Activated CD8-positive, alpha-beta memory T cell treated with anti-CD3 and anti-CD28 coated beads for 36 hours (primary cell): ENCODE data around the gene ABHD16B. TPM values are rescaled to one million over a fixed set of nuclear protein-coding genes. Genes with fewer than 3 reads are reported as not detected.
"Not testable (repeated sequence)": the region's sequence is repeated elsewhere in the genome, so short reads cannot be mapped to it uniquely, and the experiment has no call there.

ENCODE experiments used
- CTCF ChIA-PET: fragments of 350-600 bp; sonication (Branson Sonifier 250); formaldehyde crosslinking; loops from one replicate; lab custom pipeline; 2021; ENCODE audit warnings: antibody characterized with exemption; lab: Charles Lee
- POLR2A ChIA-PET: fragments of 350-600 bp; sonication (Branson Sonifier 250); formaldehyde crosslinking; loops from one replicate; lab custom pipeline; 2021; ENCODE audit warnings: antibody characterized with exemption; lab: Charles Lee
- total RNA-seq, 2 experiments: library from RNA; stranded (reverse); gene quantifications; one replicate each; pipeline ENCODE4 v1.2.3, GENCODE V29; 2021

Gene ABHD16B
- total RNA-seq, 2 experiments from 2014 or later, result 0.13 TPM; not detected in 1

DNA sequence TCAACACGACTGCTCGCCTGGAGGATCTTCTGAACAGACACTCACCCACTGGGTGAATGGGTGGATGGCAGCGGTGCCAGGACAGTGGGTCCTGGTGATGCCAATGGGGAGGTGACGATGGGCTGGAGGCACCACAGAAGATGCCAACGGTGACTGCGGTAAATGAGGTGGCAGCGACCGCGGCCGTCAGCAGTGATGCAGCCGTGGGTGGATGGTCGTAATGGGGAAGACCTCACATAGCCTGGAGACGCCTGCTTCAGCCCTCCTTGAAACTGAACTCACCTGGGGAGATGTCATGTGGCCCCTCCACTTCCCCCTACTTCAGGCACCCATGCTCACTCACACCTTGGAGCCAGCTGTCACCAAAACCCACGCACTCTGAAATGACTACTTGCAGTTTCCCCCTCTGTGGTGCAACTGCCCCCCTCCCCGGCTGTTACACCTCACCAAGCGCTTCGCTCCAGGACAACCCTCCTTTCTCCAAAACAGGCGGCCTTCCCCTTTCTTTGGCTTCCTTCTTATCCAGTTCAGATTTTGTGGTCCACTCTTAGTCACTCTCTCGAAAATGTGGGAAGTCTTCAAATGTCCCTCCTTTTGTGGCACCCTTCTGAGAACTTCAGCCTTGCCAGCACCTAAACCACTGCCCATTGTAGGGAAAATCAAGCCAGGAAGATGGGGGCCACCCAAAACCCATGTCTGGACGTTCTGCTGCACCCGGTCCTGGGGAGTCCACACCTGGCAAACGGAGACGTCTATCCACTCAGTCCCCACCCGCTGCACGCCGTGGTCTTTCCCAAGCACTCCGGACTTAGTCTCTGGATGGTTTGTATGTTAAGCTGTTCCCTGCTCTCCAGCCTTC lies 10.4 kb upstream of the ABHD16B start:
- POLR2A ChIA-PET, result no interaction called here
- CTCF ChIA-PET, result interaction anchor here (0.6 to 0.8 kb wide), 6 partner anchors 13 to 144 kb away, joined by 3 to 4 read pairs (median 4); partner anchors contain the start of genes ARFRP1 and ZGPAT

DNA sequence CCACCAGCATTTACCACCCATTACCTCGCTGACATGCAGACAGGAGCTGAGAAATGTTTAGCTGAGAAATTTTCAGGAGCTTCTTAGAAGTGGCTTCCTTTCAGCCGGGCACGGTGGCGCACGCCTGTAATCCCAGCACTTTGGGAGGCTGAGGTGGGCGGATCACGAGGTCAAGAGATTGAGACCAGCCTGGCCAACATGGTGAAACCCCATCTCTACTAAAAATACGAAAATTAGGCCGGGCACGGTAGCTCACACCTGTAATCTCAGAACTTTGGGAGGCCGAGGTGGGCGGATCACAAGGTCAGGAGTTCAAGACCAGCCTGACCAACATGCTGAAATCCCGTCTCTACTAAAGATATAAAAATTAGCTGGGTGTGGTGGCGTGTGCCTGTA lies 9.8 kb upstream of the ABHD16B start:
- POLR2A ChIA-PET, result not testable (repeated sequence)
- CTCF ChIA-PET, result interaction anchor here (0.6 to 0.8 kb wide), 6 partner anchors 12 to 144 kb away, joined by 3 to 4 read pairs (median 4); partner anchors contain the start of genes ARFRP1 and ZGPAT

DNA sequence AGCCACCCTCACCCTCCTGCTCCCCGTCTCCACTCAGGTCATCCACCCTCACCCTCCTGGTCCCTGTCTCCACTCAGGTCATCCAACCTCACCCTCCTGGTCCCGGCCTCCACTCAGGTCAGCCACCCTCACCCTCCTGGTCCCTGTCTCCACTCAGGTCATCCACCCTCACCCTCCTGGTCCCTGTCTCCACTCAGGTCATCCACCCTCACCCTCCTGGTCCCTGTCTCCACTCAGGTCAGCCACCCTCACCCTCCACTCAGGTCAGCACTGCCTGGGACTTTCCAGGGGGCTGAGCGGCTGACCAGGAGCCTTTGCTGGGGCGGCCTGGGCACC lies 7.6 kb upstream of the ABHD16B start:
- POLR2A ChIA-PET, CTCF ChIA-PET: not testable (repeated sequence)

- CTCF ChIA-PET, result no interaction called here
- POLR2A ChIA-PET, result interaction anchor here (0.6 kb wide), 1 partner anchor 224 kb away, joined by 5 read pairs; no protein-coding TSS in a partner anchor
These were observed 7.1 kb upstream of the ABHD16B start for GRCh38 chr20:63854069-63854765.

GRCh38 chr20:63854766-63855362 lies 6.4 kb upstream of the ABHD16B start:
- CTCF ChIA-PET, result interaction anchor here (0.6 kb wide), 1 partner anchor 94 kb away, joined by 3 read pairs; no protein-coding TSS in a partner anchor
- POLR2A ChIA-PET, result interaction anchor here (0.6 kb wide), 1 partner anchor 225 kb away, joined by 5 read pairs; no protein-coding TSS in a partner anchor

DNA sequence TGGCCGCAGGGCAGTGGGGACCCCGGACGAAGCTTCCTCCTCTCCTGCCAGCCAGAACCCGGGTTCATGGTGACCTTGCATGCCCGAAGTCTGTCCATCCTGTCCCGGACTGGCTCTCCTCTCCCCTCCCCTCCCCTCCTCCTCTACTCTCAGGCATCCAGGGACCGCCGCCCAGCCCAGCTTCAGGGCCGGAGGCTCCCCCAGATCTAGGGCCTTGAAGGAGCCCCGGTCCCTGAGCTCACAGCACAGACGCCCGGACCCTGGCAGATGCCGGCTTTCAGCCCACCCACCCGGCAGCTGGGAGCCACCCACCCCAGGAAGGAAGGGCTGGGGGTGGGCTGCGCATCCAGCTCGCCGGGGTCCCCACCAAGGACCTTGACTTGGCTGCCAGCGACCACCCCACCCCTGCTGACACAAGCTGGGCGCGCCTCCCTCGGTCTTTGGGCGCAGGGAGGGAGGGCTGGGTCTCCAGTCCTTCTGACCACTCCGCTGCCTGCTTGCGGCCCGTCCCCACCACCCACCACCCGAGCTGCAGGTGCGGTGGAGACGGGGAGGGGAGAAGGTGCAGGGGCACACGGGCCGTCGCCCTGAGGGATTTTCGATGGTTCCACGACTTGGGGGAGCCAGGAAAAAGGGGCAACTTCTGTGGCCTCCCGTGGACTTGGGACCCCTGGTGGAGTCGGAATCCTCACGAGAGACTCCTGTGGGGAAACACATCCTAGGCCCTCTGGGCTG lies 5.8 kb upstream of the ABHD16B start:
- POLR2A ChIA-PET, result no interaction called here
- CTCF ChIA-PET, result interaction anchor here (0.6 kb wide), 1 partner anchor 94 kb away, joined by 3 read pairs; no protein-coding TSS in a partner anchor

GRCh38 chr20:63856098-63856511 lies 5.2 kb upstream of the ABHD16B start:
- ChIA-PET POLR2A (no interaction called here), CTCF (no interaction called here)

DNA sequence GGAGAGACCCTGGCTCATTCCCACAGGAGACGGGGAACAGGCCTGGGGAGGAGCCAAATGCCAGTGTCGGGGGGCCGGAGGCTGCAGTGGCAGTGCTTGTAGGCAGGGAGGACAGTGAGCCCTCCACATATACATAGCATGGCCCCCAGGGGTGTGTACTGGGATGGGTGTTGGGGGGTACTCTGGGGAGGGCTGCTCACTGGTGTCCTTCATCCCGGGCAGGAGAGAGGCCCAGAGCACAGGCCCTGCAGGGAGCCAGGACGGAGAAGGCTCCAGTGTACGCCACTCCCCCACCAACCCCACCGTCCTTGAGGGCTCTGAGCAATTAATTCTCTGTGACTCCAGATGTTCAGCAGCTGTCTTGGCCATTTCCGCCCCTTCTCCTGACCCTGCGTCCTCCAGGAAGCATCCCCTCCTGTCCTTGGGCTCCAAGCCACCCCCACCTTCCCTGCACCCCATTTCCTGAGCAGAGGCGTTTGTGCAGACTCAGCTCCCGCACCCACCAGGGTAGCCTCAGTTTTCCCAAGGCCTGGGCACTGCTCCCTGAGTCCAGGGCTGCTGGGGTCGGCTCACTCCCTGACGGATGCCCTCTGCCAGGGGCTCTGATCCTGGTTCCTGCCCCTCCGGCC lies 3.4 kb upstream of the ABHD16B start:
- ChIA-PET CTCF (no interaction called here), POLR2A (no interaction called here)

GRCh38 chr20:63858393-63859165 lies 2.7 kb upstream of the ABHD16B start:
- ChIA-PET CTCF (no interaction called here), POLR2A (no interaction called here)

DNA sequence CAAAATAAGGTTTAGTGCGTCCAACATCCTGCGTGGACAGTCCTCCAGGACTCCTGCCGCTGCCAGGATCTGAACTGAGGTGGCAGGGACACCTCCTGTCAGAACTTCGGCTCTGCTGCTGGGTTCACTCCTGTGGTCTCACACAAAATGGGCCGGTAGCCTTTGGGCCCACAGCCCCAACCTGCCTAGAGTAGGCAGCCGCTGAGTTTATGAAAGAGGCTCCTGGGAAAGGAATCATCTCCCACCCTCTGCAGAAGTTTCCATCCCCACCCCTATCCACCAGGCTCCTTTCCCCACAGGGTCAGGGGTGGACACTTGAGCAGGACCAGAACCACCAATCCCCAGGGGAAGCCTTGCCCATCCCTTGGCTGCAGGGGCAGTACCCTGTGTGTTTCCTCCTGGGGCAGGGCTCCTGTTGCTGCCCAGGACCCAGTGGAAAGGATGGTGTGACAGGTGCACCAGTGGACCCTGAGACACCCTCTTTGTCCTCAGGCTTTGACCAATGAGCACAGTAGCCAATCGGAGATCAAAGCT lies 2.1 kb upstream of the ABHD16B start:
- ChIA-PET POLR2A (no interaction called here), CTCF (no interaction called here)

DNA sequence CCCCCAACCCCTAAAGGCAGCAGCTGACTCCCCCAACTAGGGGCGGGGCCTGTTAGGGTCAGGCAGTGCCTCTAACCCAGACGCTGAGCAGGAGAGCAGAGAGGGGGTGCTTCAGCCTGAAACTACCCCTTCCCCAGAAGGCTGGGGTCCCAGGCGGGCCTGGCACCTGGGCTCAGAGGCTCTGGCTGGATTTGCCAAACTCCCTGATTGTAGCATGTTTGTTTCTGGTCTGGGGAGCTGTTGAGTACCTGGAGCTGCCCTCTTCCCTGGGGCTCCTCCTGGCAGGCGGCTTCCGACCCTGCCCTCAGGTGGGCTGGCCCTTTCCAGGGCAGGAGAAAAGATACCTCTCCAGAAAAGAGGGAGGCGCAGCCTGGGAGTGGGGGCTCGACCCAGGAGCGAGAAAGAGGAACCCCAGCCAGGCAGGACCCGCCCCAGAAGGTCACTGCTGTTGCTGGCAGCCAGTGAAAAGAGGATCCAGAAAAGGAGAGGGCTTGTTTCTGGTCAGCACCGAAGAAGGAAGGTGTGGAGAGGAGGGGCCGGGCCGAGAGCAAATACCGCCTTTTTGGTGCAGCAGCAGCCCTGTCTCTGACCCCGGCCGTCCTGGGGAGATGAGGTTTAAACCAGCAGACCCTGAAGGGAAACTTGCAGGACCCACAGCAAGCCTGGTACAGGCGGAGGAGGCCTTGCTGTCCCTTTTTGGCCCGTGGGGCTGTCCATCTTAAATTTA lies 810 bp upstream of the ABHD16B start:
- POLR2A ChIA-PET, result no interaction called here

DNA sequence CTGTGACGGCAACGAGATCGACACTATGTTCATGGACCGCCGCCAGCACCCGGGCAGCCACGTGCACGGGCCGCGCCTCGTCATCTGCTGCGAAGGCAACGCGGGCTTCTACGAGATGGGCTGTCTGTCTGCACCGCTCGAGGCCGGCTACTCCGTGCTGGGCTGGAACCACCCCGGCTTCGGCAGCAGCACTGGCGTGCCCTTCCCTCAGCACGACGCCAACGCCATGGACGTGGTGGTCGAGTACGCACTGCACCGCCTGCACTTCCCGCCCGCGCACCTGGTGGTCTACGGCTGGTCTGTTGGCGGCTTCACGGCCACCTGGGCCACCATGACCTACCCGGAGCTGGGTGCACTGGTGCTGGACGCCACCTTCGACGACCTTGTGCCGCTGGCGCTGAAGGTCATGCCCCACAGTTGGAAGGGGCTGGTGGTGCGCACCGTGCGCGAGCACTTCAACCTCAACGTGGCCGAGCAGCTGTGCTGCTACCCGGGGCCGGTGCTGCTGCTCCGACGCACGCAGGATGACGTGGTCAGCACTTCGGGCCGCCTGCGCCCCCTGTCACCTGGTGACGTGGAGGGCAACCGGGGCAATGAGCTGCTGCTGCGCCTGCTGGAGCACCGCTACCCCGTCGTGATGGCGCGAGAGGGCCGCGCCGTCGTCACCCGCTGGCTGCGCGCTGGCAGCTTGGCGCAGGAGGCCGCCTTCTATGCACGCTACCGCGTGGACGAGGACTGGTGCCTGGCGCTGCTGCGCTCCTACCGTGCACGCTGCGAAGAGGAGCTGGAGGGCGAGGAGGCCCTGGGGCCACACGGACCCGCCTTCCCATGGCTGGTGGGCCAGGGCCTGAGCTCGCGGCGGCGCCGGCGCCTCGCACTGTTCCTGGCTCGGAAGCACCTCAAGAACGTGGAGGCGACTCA lies 943 bp downstream of the ABHD16B start:
- CTCF ChIA-PET, result no interaction called here
- POLR2A ChIA-PET, result no interaction called here

More for the DNA sequence above, 810 bp upstream of the ABHD16B start:
- CTCF ChIA-PET, result no interaction called here

- POLR2A ChIA-PET, result interaction anchor here (0.5 to 1.4 kb wide), 5 partner anchors 15 to 339 kb away, joined by 3 to 14 read pairs (median 3); partner anchors contain the start of gene PRPF6
- CTCF ChIA-PET, result interaction anchor here (0.6 to 1.9 kb wide), 12 partner anchors 10 to 342 kb away, joined by 3 to 5 read pairs (median 4); partner anchors contain the start of gene UCKL1
These were observed 1.9 kb downstream of the ABHD16B start for GRCh38 chr20:63863021-63863797.

GRCh38 chr20:63863798-63864544 lies 2.7 kb downstream of the ABHD16B start:
- CTCF ChIA-PET, result interaction anchor here (0.6 to 1.9 kb wide), 17 partner anchors 9 to 367 kb away, joined by 3 to 9 read pairs (median 4); partner anchors contain the start of genes ARFRP1, PRPF6, SAMD10 and UCKL1
- POLR2A ChIA-PET, result interaction anchor here (0.5 to 2.2 kb wide), 7 partner anchors 14 to 340 kb away, joined by 3 to 14 read pairs (median 3); partner anchors contain the start of gene PRPF6
